Measurements from ENCODE around the gene ZDHHC5.

- no peak for TF ChIP-seq CTCF (IDR thresholded peaks at IDR 0.05)
- no peak for TF ChIP-seq ZFX (IDR thresholded peaks at IDR 0.05; ENCODE audit: borderline replicate concordance)
Measured at GRCh38 chr11:57640068-57640800, 27.7 kb upstream of the ZDHHC5 start.
